ENCODE measurements around the gene DAP3. TPM values are rescaled to one million over a fixed set of nuclear protein-coding genes. Genes with fewer than 3 reads are reported as not detected.
"Not testable (repeated sequence)": the region's sequence is repeated elsewhere in the genome, so short reads cannot be mapped to it uniquely, and the experiment has no call there.

The DAP3 gene
- polyA plus RNA-seq, 1 experiment = 150 TPM

DNA sequence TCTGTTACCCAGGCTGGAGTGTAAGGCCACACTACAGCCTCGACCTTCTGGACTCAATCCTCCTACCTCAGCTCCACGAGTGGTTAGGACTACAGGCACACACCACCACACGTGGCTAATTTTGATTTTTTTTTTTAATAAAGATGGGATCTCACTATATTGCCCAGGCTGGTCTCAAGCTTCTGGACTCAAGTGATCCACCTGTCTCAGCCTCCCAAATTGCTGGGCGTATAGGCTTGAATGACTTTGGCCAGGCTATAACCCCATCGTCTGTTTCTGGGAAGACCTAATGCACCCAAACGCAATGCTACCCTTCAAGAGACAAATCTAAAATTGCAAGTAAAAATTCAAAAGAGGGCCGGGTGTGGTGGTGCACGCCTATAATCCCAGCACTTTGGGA is 52.1 kb downstream of the DAP3 start:
- Histone ChIP-seq H3K4me3 (ENCODE audit: low read depth, low read length) (no peak overlapping the region), H3K27me3 (ENCODE audit: control insufficient read depth, insufficient read depth, low read length) (no peaks in the 10 kb centered on the region), H3K9me3 (ENCODE audit: control insufficient read depth, insufficient read depth, low read length) (no peaks in the 10 kb centered on the region), H3K27ac (ENCODE audit: low read depth, low read length) (no peak overlapping the region)
- POLR2A ChIA-PET = no interaction called here
- CTCF ChIA-PET = interaction anchor here (0.7 kb wide), 1 partner anchor 11 kb away, joined by 3 read pairs; no protein-coding TSS in a partner anchor
- DNase-seq (ENCODE audit: low read depth, low spot score) = no peak
- no peak for TF ChIP-seq CTCF (IDR thresholded peaks at IDR 0.05; ENCODE audit: low read depth, low read length)

DNA sequence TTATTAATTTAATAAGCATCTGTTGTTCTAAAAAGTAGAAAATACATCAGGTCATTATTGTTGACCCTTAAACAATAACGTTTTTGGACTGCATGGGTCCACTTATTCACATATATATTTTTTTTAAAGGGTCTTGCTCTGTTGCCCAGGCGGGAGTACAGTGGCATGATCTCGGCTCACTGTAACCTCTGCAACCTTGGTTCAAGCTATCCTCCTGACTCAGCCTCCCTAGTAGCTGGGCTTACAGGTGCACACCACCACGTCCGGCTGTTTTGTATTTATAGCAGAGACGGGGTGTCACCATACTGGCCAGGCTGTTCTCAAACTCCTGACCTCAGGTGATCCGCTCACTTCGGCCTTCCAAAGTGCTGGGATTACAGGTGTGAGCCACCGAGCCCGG is 53.0 kb downstream of the DAP3 start:
- H3K9me3 ChIP-seq (ENCODE audit: control insufficient read depth, insufficient read depth, low read length) = no peaks in the 10 kb centered on the region
- no peak overlapping the region for H3K4me3 ChIP-seq (ENCODE audit: low read depth, low read length)
- ChIA-PET POLR2A (no interaction called here), CTCF (no interaction called here)
- no peak for DNase-seq (ENCODE audit: low read depth, low spot score)
- H3K27ac ChIP-seq (ENCODE audit: low read depth, low read length) = no peak overlapping the region
- TF ChIP-seq CTCF (IDR thresholded peaks at IDR 0.05; ENCODE audit: low read depth, low read length) = no peak
- H3K27me3 ChIP-seq (ENCODE audit: control insufficient read depth, insufficient read depth, low read length) = no peaks in the 10 kb centered on the region

DNA sequence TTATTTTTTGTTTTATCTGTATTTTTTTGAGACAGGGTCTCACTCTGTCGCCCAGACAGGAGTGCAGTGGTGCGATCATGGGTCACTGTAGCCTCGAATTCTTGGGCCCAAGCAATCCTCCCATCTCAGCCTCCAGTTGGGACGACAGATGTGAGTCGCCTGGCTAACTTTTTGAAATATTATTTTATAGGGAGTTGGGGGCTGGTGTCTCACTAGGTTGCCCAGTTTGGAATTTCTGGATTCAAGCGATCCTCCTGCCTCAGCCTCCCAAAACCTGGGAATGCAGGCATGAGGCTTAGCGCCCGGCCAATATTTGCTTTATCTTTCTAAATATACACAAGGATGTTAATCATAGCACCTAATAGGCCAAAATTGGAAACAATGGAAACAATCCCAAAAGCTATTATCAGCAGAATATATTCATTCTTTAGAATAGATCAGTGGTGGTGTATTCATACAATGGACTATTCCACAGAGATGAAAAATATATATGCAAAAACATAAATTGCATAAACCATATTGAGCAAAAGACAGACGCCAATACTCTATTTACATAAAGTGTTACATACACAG is 55.9 kb downstream of the DAP3 start:
- Histone ChIP-seq H3K4me3 (ENCODE audit: low read depth, low read length) (peak overlapping the region; percentile 74), H3K27me3 (ENCODE audit: control insufficient read depth, insufficient read depth, low read length) (no peaks in the 10 kb centered on the region), H3K9me3 (ENCODE audit: control insufficient read depth, insufficient read depth, low read length) (no peaks in the 10 kb centered on the region), H3K27ac (ENCODE audit: low read depth, low read length) (no peak overlapping the region)
- DNase-seq (ENCODE audit: low read depth, low spot score) = no peak
- CTCF ChIA-PET = no interaction called here
- TF ChIP-seq CTCF (IDR thresholded peaks at IDR 0.05; ENCODE audit: low read depth, low read length) = no peak
- POLR2A ChIA-PET = interaction anchor here (1.0 kb wide), 1 partner anchor 239 kb away, joined by 3 read pairs; no protein-coding TSS in a partner anchor

GRCh38 chr1:155745284-155746228 is 56.7 kb downstream of the DAP3 start:
- peak overlapping the region; percentile 4 for H3K27ac ChIP-seq (ENCODE audit: low read depth, low read length)
- POLR2A ChIA-PET = interaction anchor here (1.0 kb wide), 1 partner anchor 238 kb away, joined by 3 read pairs; no protein-coding TSS in a partner anchor
- CTCF ChIA-PET; H3K27me3 ChIP-seq (ENCODE audit: control insufficient read depth, insufficient read depth, low read length); H3K9me3 ChIP-seq (ENCODE audit: control insufficient read depth, insufficient read depth, low read length): not testable (repeated sequence)
- peak; percentile 95 for DNase-seq (ENCODE audit: low read depth, low spot score)
- peak overlapping the region; percentile 74 for H3K4me3 ChIP-seq (ENCODE audit: low read depth, low read length)

DNA sequence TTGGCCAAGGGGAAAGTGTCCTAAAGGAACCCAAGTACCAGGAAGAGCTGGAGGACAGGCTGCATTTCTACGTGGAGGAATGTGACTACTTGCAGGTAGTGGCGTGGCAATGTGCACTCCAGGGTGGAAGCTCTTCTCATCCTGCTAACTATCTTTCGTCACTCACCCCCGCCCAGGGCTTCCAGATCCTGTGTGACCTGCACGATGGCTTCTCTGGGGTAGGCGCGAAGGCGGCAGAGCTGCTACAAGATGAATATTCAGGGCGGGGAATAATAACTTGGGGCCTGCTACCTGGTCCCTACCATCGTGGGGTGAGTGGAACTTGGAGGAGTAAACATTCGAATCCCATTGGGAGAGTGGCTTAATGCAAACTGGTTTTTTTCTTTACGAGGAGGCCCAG is 58.7 kb downstream of the DAP3 start:
- H3K27ac ChIP-seq (ENCODE audit: low read depth, low read length); H3K27me3 ChIP-seq (ENCODE audit: control insufficient read depth, insufficient read depth, low read length); H3K4me3 ChIP-seq (ENCODE audit: low read depth, low read length); H3K9me3 ChIP-seq (ENCODE audit: control insufficient read depth, insufficient read depth, low read length); DNase-seq (ENCODE audit: low read depth, low spot score); CTCF ChIA-PET; POLR2A ChIA-PET: not testable (repeated sequence)

DNA sequence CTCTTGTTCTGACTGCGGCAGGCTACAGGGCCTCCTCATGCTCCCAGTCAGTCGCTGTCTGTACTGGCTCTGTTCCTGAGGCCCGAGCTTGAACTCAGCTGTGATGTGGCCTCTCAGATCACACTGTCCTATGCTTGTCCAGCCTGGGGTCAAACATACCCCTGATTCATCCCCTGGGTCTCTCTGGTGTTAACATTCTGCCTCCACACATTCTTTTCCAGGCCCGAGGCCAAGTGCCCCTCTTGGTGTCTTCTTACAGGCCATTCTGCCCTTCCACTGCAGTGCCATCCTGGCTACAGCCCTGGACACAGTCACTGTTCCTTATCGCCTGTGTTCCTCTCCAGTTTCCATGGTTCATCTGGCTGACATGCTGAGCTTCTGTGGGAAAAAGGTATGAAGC is 59.2 kb downstream of the DAP3 start:
- DNase-seq (ENCODE audit: low read depth, low spot score); H3K9me3 ChIP-seq (ENCODE audit: control insufficient read depth, insufficient read depth, low read length); H3K27me3 ChIP-seq (ENCODE audit: control insufficient read depth, insufficient read depth, low read length); CTCF ChIA-PET; H3K27ac ChIP-seq (ENCODE audit: low read depth, low read length); POLR2A ChIA-PET; H3K4me3 ChIP-seq (ENCODE audit: low read depth, low read length): not testable (repeated sequence)

DNA sequence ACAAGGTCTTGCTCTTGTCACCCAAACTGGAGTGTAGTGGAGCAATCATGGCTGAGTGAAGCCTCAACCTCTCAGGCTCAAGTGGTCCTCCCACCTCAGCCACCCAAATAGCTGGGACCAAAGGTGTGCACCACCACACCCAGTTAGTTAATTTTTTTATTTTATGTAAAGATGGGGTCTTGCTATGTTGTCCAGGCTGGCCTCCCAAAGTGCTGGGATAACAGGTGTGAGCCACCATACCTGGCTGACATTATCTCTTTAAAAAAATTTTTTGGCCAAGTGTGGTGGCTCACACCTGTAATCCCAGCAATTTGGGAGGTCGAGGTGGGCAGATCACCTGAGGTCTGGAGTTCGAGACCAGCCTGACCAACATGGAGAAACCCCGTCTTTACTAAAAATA is 70.1 kb downstream of the DAP3 start:
- H3K27me3 ChIP-seq (ENCODE audit: control insufficient read depth, insufficient read depth, low read length); H3K9me3 ChIP-seq (ENCODE audit: control insufficient read depth, insufficient read depth, low read length); DNase-seq (ENCODE audit: low read depth, low spot score); CTCF ChIA-PET; POLR2A ChIA-PET; H3K4me3 ChIP-seq (ENCODE audit: low read depth, low read length); H3K27ac ChIP-seq (ENCODE audit: low read depth, low read length): not testable (repeated sequence)

Measured in AG04450 (cell line).